ENCODE results near the gene SIDT2.

The SIDT2 gene

DNA sequence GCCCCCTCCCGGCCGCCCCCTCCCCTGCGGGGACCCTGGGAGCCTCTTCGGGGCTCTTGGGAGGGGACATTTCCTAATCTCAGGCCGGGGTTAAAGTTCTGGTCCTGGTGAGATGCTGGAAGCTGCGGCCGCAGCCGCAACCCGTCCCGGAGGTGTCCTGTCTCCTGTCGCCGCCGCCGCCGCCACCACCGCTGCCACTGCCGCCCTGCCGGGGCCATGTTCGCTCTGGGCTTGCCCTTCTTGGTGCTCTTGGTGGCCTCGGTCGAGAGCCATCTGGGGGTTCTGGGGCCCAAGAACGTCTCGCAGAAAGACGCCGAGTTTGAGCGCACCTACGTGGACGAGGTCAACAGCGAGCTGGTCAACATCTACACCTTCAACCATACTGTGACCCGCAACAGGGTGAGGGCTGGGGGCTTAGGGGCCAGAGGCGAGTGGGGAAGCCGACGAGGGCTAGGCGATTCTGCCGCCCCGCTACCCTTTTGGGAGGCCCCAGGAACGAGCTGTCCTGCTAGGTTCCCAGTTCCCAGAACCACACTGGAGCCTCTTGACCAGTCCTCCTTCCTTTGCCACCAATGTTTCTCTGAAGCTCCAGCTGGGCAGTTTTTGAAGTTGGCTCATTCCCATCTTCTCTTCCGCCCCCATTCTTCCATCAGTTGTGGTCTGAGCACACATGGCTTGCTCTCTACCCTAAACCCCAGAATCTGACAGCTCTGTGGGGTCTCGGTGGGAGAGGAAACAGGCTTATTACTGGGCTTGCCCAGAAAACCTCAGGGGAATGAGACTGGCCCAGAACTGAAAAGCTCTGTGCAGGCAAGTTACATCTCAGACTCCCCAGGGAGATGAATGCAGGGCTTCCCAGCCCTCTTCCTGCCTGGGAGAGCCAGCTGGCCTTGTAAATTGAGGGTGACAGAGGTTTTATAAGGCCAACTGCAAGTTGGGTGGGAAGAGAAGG, 781 bp downstream of the SIDT2 start:
- H3F3A ChIP-seq (ENCODE audit: insufficient read depth, low read length) = no peaks in the 10 kb centered on the region
- no peaks in the 10 kb centered on the region for H3K79me2 ChIP-seq (ENCODE audit: low read length)
- no peaks in the 10 kb centered on the region for H3K9me3 ChIP-seq (replicated peaks; ENCODE audit: insufficient read depth, low read length)
- no peaks in the 10 kb centered on the region for H3K36me3 ChIP-seq (replicated peaks; ENCODE audit: insufficient read depth, low read length)
- peak overlapping the region; percentile 96 for H2AFZ ChIP-seq (ENCODE audit: low read length)
- peak overlapping the region; percentile 94 for H3K4me2 ChIP-seq (ENCODE audit: low read depth, low read length)
- no peaks in the 10 kb centered on the region for H3K9me2 ChIP-seq (replicated peaks; ENCODE audit: insufficient read depth, low read length)
- no peak for TF ChIP-seq EZH2phosphoT487 (IDR thresholded peaks at IDR 0.05; ENCODE audit: low read length)
- TF ChIP-seq, protein P1, sequence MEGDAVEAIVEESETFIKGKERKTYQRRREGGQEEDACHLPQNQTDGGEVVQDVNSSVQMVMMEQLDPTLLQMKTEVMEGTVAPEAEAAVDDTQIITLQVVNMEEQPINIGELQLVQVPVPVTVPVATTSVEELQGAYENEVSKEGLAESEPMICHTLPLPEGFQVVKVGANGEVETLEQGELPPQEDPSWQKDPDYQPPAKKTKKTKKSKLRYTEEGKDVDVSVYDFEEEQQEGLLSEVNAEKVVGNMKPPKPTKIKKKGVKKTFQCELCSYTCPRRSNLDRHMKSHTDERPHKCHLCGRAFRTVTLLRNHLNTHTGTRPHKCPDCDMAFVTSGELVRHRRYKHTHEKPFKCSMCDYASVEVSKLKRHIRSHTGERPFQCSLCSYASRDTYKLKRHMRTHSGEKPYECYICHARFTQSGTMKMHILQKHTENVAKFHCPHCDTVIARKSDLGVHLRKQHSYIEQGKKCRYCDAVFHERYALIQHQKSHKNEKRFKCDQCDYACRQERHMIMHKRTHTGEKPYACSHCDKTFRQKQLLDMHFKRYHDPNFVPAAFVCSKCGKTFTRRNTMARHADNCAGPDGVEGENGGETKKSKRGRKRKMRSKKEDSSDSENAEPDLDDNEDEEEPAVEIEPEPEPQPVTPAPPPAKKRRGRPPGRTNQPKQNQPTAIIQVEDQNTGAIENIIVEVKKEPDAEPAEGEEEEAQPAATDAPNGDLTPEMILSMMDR (IDR thresholded peaks at IDR 0.05; ENCODE audit: low read length) = no peak
- TF ChIP-seq EZH2 (optimal IDR thresholded peaks at IDR 0.05; ENCODE audit: low read depth, low read length) = no peak
- no peaks in the 10 kb centered on the region for H4K20me1 ChIP-seq (ENCODE audit: insufficient read depth, low read length)
- peak overlapping the region; percentile 94 for H3K4me3 ChIP-seq (ENCODE audit: low read length)
- peak; percentile 26 for DNase-seq
- H3K27me3 ChIP-seq (replicated peaks; ENCODE audit: insufficient read depth, low read length) = no peaks in the 10 kb centered on the region
- peak overlapping the region; percentile 77 for H3K9ac ChIP-seq (ENCODE audit: low read length)
- H3K27ac ChIP-seq (ENCODE audit: low read length) = peak overlapping the region; percentile 17; the same call in 1 of the 2 replicates
- peaks cover 15% of the 10 kb centered on the region for H3K4me1 ChIP-seq (ENCODE audit: low read length)

DNA sequence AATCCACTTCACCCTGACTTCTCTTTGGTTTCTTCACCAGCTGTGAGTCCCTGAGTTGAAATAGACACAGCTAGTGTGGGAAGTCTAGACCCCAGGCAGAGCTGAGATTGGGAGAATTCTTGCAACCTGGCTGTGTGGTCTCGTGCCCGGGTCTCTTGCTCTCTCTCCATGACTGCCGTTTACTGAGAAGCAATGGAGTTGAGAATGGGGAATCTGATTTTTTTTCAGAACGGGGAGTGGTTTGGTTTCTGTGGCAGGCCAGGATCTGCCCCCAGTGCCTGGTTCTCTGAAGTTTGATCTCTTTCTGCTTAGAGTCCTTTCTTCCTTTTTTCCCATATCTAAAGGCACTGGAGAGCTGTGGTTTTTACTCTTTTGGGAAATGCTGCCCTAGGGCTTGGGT, 1.5 kb downstream of the SIDT2 start:
- DNase-seq = no peak
- Histone ChIP-seq H3K27ac (ENCODE audit: low read length) (no peak overlapping the region), H3K36me3 (replicated peaks; ENCODE audit: insufficient read depth, low read length) (no peaks in the 10 kb centered on the region), H3F3A (ENCODE audit: insufficient read depth, low read length) (no peaks in the 10 kb centered on the region), H3K9ac (ENCODE audit: low read length) (peak overlapping the region; percentile 77; the same call in 1 of the 2 replicates), H3K9me3 (replicated peaks; ENCODE audit: insufficient read depth, low read length) (no peaks in the 10 kb centered on the region), H3K4me2 (ENCODE audit: low read depth, low read length) (peak overlapping the region; percentile 94), H4K20me1 (ENCODE audit: insufficient read depth, low read length) (no peaks in the 10 kb centered on the region), H3K79me2 (ENCODE audit: low read length) (no peaks in the 10 kb centered on the region), H3K4me3 (ENCODE audit: low read length) (peak overlapping the region; percentile 94; the same call in 1 of the 2 replicates), H2AFZ (ENCODE audit: low read length) (no peak overlapping the region), H3K27me3 (replicated peaks; ENCODE audit: insufficient read depth, low read length) (no peaks in the 10 kb centered on the region), H3K4me1 (ENCODE audit: low read length) (peaks cover 15% of the 10 kb centered on the region), H3K9me2 (replicated peaks; ENCODE audit: insufficient read depth, low read length) (no peaks in the 10 kb centered on the region)
- TF ChIP-seq EZH2phosphoT487 (IDR thresholded peaks at IDR 0.05; ENCODE audit: low read length) (no peak), EZH2 (optimal IDR thresholded peaks at IDR 0.05; ENCODE audit: low read depth, low read length) (no peak)
- TF ChIP-seq, protein P1 (IDR thresholded peaks at IDR 0.05; ENCODE audit: low read length) = no peak

DNA sequence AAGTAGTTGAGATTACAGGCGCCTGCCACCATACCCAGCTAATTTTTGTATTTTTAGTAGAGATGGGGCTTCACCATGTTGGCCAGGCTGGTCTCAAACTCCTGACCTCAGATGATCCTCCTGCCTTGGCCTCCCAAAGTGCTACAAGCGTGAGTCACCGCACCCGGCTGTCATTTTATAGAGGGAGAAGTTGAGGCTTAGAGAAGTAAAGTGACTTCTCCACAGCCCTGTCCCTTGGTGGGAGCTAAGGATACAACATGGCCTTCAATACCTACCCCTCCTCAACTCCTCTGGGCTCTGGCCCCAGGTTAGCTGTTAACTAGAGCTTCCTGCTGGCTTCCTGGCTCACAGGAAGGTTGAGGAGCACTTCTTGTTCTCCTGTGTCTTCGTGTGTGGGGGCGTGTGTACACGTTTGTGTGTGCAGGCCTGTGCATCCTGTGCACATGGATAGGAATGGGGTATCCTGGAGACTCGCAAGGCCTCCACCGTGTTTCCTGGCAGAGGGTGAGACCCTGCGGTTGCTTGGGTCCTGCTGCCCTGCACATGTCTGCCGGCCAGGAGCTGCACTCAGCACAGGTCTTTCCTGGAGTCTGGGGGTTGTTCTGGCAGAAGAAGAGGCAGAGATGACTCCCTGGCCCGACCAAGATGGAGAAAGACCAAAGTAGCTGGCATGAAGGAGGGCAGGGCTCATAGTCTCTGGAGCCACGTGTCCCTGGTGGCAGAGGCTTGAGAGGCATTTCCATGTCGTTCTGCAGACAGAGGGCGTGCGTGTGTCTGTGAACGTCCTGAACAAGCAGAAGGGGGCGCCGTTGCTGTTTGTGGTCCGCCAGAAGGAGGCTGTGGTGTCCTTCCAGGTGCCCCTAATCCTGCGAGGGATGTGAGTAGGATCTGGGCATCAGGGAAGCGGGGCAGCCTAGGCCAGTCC, 2.4 kb downstream of the SIDT2 start:
- peak overlapping the region; percentile 35; the same call in 1 of the 2 replicates for H3K4me2 ChIP-seq (ENCODE audit: low read depth, low read length)
- H3K9ac ChIP-seq (ENCODE audit: low read length) = no peak overlapping the region
- H4K20me1 ChIP-seq (ENCODE audit: insufficient read depth, low read length) = no peaks in the 10 kb centered on the region
- peak; percentile 74 for DNase-seq
- H3K4me1 ChIP-seq (ENCODE audit: low read length) = peaks cover 15% of the 10 kb centered on the region
- TF ChIP-seq EZH2phosphoT487 (IDR thresholded peaks at IDR 0.05; ENCODE audit: low read length) = no peak
- TF ChIP-seq, protein P1 (IDR thresholded peaks at IDR 0.05; ENCODE audit: low read length) = peak; percentile 77
- H2AFZ ChIP-seq (ENCODE audit: low read length) = peak overlapping the region; percentile 56; the same call in 1 of the 2 replicates
- H3K79me2 ChIP-seq (ENCODE audit: low read length) = no peaks in the 10 kb centered on the region
- H3K4me3 ChIP-seq (ENCODE audit: low read length) = no peak overlapping the region
- H3K9me2 ChIP-seq (replicated peaks; ENCODE audit: insufficient read depth, low read length) = no peaks in the 10 kb centered on the region
- H3K27me3 ChIP-seq (replicated peaks; ENCODE audit: insufficient read depth, low read length) = no peaks in the 10 kb centered on the region
- no peak overlapping the region for H3K27ac ChIP-seq (ENCODE audit: low read length)
- no peaks in the 10 kb centered on the region for H3K9me3 ChIP-seq (replicated peaks; ENCODE audit: insufficient read depth, low read length)
- H3F3A ChIP-seq (ENCODE audit: insufficient read depth, low read length) = no peaks in the 10 kb centered on the region
- H3K36me3 ChIP-seq (replicated peaks; ENCODE audit: insufficient read depth, low read length) = no peaks in the 10 kb centered on the region

Measured in MM.1S (cell line).